K562 (cell line): ENCODE measurements around the gene PADI1. TPM values are rescaled to one million over a fixed set of nuclear protein-coding genes. Genes with fewer than 3 reads are reported as not detected.

Source experiments
- ATAC-seq: fragments of 200-7000 bp; cut with Tn5 transposase; 3 replicates; pipeline ENCODE4 v1.9.1; 2020; ENCODE audit warnings: moderate library complexity
- BruUV-seq: library from RNA; stranded (reverse); fragments of 400-500 nt; replicated peaks from 2 replicates; lab custom pipeline; 2021; lab: Mats Ljungman, UMichigan
- CTCF ChIA-PET: fragments of 300-600 bp; formaldehyde crosslinking; extraction: SDS; loops from one replicate; lab custom pipeline; 2021; ENCODE audit warnings: low intra/inter-chr PET ratio; lab: Yijun Ruan, JAX
- POLR2A ChIA-PET: fragments of 300-600, 350-650 bp; sonication (Branson Sonifier 250); formaldehyde crosslinking; extraction: SDS; loops from one replicate; lab custom pipeline; 2021; ENCODE audit warnings: antibody characterized with exemption, inconsistent platforms; lab: Yijun Ruan, JAX
- DNase-seq, 4 experiments: peaks; one replicate each; pipeline versions ENCODE4 v3.0.0 to v3.0.0-alpha.2; 2011 to 2018; ENCODE audit warnings: low spot score in 3 of 4, mixed read lengths in 3 of 4; ENCODE audit errors: extremely low read depth in 1 of 4
- FAIRE-seq: peaks from 2 replicates; lab custom pipeline; 2011; peaks lifted over from hg19 to GRCh38; lab: Jason Lieb, UNC
- H2AFZ ChIP-seq: 2 replicates; pipeline ENCODE4 v1.6.0; 2011; ENCODE audit warnings: low read depth, low read length, control low read depth, inconsistent platforms
- H3K27ac ChIP-seq: fragments of 200-600 bp; 3 replicates; pipeline ENCODE4 v1.8.0; 2011; ENCODE audit warnings: low read depth, mild to moderate bottlenecking, control low read depth, inconsistent platforms, low read length, moderate library complexity, mixed read lengths; ENCODE audit errors: extremely low read depth
- H3K27me3 ChIP-seq, 2 experiments: fragments of 300-600 bp in 1 of 2; 2 replicates in 1 of 2; 3 replicates in 1 of 2; pipeline versions ENCODE4 v1.6.0 to v1.8.0; 2011; ENCODE audit warnings: inconsistent platforms in 2 of 2, low read length in 2 of 2, mild to moderate bottlenecking in 1 of 2, mixed read lengths in 1 of 2, moderate library complexity in 1 of 2; ENCODE audit not compliant: control insufficient read depth in 2 of 2, insufficient read depth in 2 of 2
- H3K36me3 ChIP-seq: fragments of 300-600 bp; 3 replicates; pipeline ENCODE4 v1.8.0; 2011; ENCODE audit warnings: mild to moderate bottlenecking, low read length, inconsistent platforms; ENCODE audit not compliant: control insufficient read depth, insufficient read depth
- H3K4me1 ChIP-seq, 2 experiments: fragments of 200-600 bp in 1 of 2; replicated peaks in 1 of 2; 2 replicates in 1 of 2; 3 replicates in 1 of 2; pipeline versions ENCODE4 v1.5.1 to v1.8.0; 2011; ENCODE audit warnings: inconsistent platforms in 2 of 2, low read length in 2 of 2, mild to moderate bottlenecking in 1 of 2, mixed read lengths in 1 of 2, moderate library complexity in 1 of 2; ENCODE audit not compliant: control insufficient read depth in 2 of 2, insufficient read depth in 2 of 2
- H3K4me2 ChIP-seq: 2 replicates; pipeline ENCODE4 v1.6.1; 2011; ENCODE audit warnings: low read length, control low read depth, inconsistent platforms, mixed read lengths; ENCODE audit not compliant: insufficient read depth
- H3K4me3 ChIP-seq: fragments of 200-600 bp; sonication (generic), shearing (Covaris generic); 2 replicates; pipeline ENCODE4 v1.5.1; 2016; ENCODE audit warnings: control low read depth, inconsistent platforms
- H3K79me2 ChIP-seq: fragments of 200-600 bp; 3 replicates; pipeline ENCODE4 v1.8.0; 2011; ENCODE audit warnings: low read length, inconsistent platforms; ENCODE audit not compliant: control insufficient read depth, insufficient read depth
- H3K9ac ChIP-seq, 2 experiments: 2 replicates each; pipeline versions ENCODE4 v1.6.0 to v1.6.1; 2011; ENCODE audit warnings: low read depth in 2 of 2, low read length in 2 of 2, control low read depth in 1 of 2, inconsistent platforms in 1 of 2, mild to moderate bottlenecking in 1 of 2, mixed read lengths in 1 of 2; ENCODE audit not compliant: insufficient read depth in 1 of 2
- H3K9me1 ChIP-seq: one replicate; pipeline ENCODE4 v1.6.0; 2011; ENCODE audit warnings: inconsistent platforms, mild to moderate bottlenecking, low read length, moderate library complexity; ENCODE audit not compliant: control insufficient read depth, insufficient read depth
- H3K9me3 ChIP-seq: replicated peaks from 2 replicates; pipeline ENCODE4 v1.5.1; 2011; ENCODE audit warnings: low read depth, low read length, inconsistent platforms; ENCODE audit not compliant: control insufficient read depth, insufficient read depth
- H4K20me1 ChIP-seq: replicated peaks from 2 replicates; pipeline ENCODE4 v1.6.1; 2011; ENCODE audit warnings: low read length, inconsistent platforms, mixed read lengths; ENCODE audit not compliant: control insufficient read depth, insufficient read depth
- CHD7 ChIP-seq: fragments of 200-600 bp; sonication (generic); IDR thresholded peaks from one replicate; pipeline ENCODE4 v1.6.1; 2012; ENCODE audit warnings: mild to moderate bottlenecking, low read depth, low read length, inconsistent platforms
- CTBP1 ChIP-seq: fragments of 450-650 bp; IDR thresholded peaks from 2 replicates; pipeline ENCODE4 v1.6.1; 2016; ENCODE audit warnings: borderline replicate concordance
- E2F3 ChIP-seq: fragments of 250-450 bp; sonication (Bioruptor Pico); IDR thresholded peaks from 2 replicates; pipeline ENCODE4 v1.4.0; 2020; ENCODE audit warnings: mild to moderate bottlenecking
- KDM5B ChIP-seq: fragments of 200-600 bp; sonication (generic); IDR thresholded peaks from 2 replicates; pipeline ENCODE4 v1.6.1; 2012; ENCODE audit warnings: low read depth, mild to moderate bottlenecking, moderate library complexity, low read length, control low read depth, inconsistent platforms; ENCODE audit not compliant: insufficient replicate concordance
- XRCC3 ChIP-seq: fragments of 450-650 bp; IDR thresholded peaks from 2 replicates; pipeline ENCODE4 v1.6.1; 2017; ENCODE audit warnings: mild to moderate bottlenecking, moderate library complexity
- ZFPM2 ChIP-seq: fragments of 250-450 bp; sonication (Bioruptor Pico); IDR thresholded peaks from 2 replicates; pipeline ENCODE4 v1.5.1; 2022; ENCODE audit warnings: mild to moderate bottlenecking
- ZNF121 ChIP-seq: sonication (generic); formaldehyde crosslinking; conservative IDR thresholded peaks from 2 replicates; pipeline ENCODE4 v1.8.0; 2022; ENCODE audit warnings: missing genetic modification reagents
- ZNF384 ChIP-seq: IDR thresholded peaks from 2 replicates; pipeline ENCODE4 v1.6.1; 2012; ENCODE audit warnings: low read depth, low read length, improper control_type of control experiment
- in situ Hi-C: fragments of 300-500 bp; cut with MboI; formaldehyde crosslinking; loops from 4 replicates; pipeline ENCODE4 v1.15.0; 2018; ENCODE audit warnings: inconsistent platforms, mixed read lengths
- intact Hi-C: fragments of 100-400 bp; cut with micrococcal nuclease; formaldehyde crosslinking; loops from 2 replicates; pipeline ENCODE4 v1.14.2; 2022
- polyA plus RNA-seq, 8 experiments: library from polyadenylated mRNA; depleted of rRNA in 4 of 8; stranded (reverse) in 5 of 8; unstranded in 3 of 8; fragments of >200 nt; fragmentation: Nextera tagmentation in 2 of 8; fragmentation: Illumina TruSeq in 1 of 8; extraction: Ambion mirVana in 2 of 8; extraction: Trizol in 1 of 8; gene quantifications; 2 replicates each; pipeline versions ENCODE4 v1.2.1 to v1.2.3, GENCODE V29; 2011 to 2014; ENCODE audit warnings: inconsistent platforms in 1 of 8, missing spikeins in 1 of 8
- total RNA-seq, 7 experiments: library from RNA; depleted of rRNA in 6 of 7; stranded (reverse); fragments of >200 nt in 6 of 7; fragmentation: Illumina TruSeq in 2 of 7; extraction: Trizol in 2 of 7; gene quantifications; 2 replicates each; pipeline versions ENCODE4 v1.2.1 to v1.2.3, GENCODE V29; 2011 to 2021; ENCODE audit warnings: low replicate concordance in 1 of 7
- TF ChIP-seq, protein P1 (sequence below): fragments of 450-650 bp; IDR thresholded peaks from 2 replicates; pipeline ENCODE4 v1.6.1; 2016; ENCODE audit warnings: antibody characterized with exemption

The PADI1 gene
- total and polyA plus RNA-seq, 9 of the 15 experiments (the other 6 are each of a cell fraction or from before 2014, with no cell fraction given) = not detected

- no peak for FAIRE-seq
- in situ Hi-C loops = no loop called here
- Histone ChIP-seq H3K36me3 (no peaks in the 10 kb centered on the region), H3K4me2 (no peak overlapping the region), H3K27ac (no peak overlapping the region), H3K79me2 (no peaks in the 10 kb centered on the region), H2AFZ (no peak overlapping the region), H3K9me1 (no peaks in the 10 kb centered on the region), H3K4me1 (no peaks in the 10 kb centered on the region), H3K27me3 (peaks cover 3 to 14% of the 10 kb centered on the region in 2 experiments; a peak in 3 of 5 replicates), H3K9ac (no peak overlapping the region), H3K9me3 (no peaks in the 10 kb centered on the region), H3K4me3 (no peak overlapping the region), H4K20me1 (no peaks in the 10 kb centered on the region)
- CTCF ChIA-PET = no interaction called here
- BruUV-seq = no TSS peak
- POLR2A ChIA-PET = interaction anchor here (0.6 kb wide), 1 partner anchor 201 kb away, joined by 3 read pairs; no protein-coding TSS in a partner anchor
- intact Hi-C loops = no loop called here
- no peak for DNase-seq
- ATAC-seq = no peak
- no peak for TF ChIP-seq ZFPM2 (CRISPR knock-in tag)
- TF ChIP-seq CHD7 = no peak
- no peak for TF ChIP-seq ZNF384
- no peak for TF ChIP-seq XRCC3
- TF ChIP-seq E2F3 (CRISPR knock-in tag) = no peak
- no peak for TF ChIP-seq ZNF121 (CRISPR knock-in tag)
- TF ChIP-seq KDM5B = no peak
- TF ChIP-seq, protein P1, sequence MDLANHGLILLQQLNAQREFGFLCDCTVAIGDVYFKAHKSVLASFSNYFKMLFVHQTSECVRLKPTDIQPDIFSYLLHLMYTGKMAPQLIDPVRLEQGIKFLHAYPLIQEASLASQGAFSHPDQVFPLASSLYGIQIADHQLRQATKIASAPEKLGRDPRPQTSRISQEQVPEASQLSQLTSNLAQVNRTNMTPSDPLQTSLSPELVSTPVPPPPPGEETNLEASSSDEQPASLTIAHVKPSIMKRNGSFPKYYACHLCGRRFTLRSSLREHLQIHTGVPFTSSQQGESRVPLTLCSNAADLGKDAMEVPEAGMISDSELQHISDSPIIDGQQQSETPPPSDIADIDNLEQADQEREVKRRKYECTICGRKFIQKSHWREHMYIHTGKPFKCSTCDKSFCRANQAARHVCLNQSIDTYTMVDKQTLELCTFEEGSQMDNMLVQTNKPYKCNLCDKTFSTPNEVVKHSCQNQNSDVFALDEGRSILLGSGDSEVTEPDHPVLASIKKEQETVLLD = no peak
- no peak for TF ChIP-seq CTBP1
These were observed 34.4 kb upstream of the PADI1 start for GRCh38 chr1:17170571-17170970.
